ENCODE measurements around the gene IKZF1. TPM values are rescaled to one million over a fixed set of nuclear protein-coding genes. Genes with fewer than 3 reads are reported as not detected.

IKZF1 gene
- total and polyA plus RNA-seq, 9 of the 15 experiments (the other 6 are each of a cell fraction or from before 2014, with no cell fraction given) = 12.6 to 85.3 (median 44.7) TPM

- ChIA-PET CTCF (ENCODE audit: low intra/inter-chr PET ratio) (no interaction called here), POLR2A (no interaction called here)
- ATAC-seq = no peak
- Histone ChIP-seq H3K79me2 (ENCODE audit: control insufficient read depth, insufficient read depth, low read length) (no peaks in the 10 kb centered on the region), H2AFZ (ENCODE audit: low read depth, low read length) (no peak overlapping the region), H3K9ac (ENCODE audit: insufficient read depth in 1 of 2, low read depth in 2 of 2, low read length in 2 of 2) (no peak overlapping the region), H4K20me1 (replicated peaks; ENCODE audit: control insufficient read depth, insufficient read depth, low read length) (no peaks in the 10 kb centered on the region), H3K4me1 (replicated peaks in 1 of 2; ENCODE audit: control insufficient read depth in 2 of 2, insufficient read depth in 2 of 2, low read length in 2 of 2) (peaks cover 0 to 5% of the 10 kb centered on the region in 2 experiments; a peak in 3 of 5 replicates), H3K4me2 (ENCODE audit: insufficient read depth, low read length) (no peak overlapping the region), H3K4me3 (no peak overlapping the region), H3K36me3 (ENCODE audit: control insufficient read depth, insufficient read depth, low read length) (no peaks in the 10 kb centered on the region), H3K9me1 (ENCODE audit: control insufficient read depth, insufficient read depth, low read length) (no peaks in the 10 kb centered on the region), H3K27me3 (ENCODE audit: control insufficient read depth in 2 of 2, insufficient read depth in 2 of 2, low read length in 2 of 2) (0 out of 5 replicates have a peak, but pooled peaks cover 0 to 3% of the 10 kb centered on the region in 2 experiments), H3K27ac (ENCODE audit: extremely low read depth, low read depth, low read length) (no peak overlapping the region), H3K9me3 (replicated peaks; ENCODE audit: control insufficient read depth, insufficient read depth, low read depth, low read length) (no peaks in the 10 kb centered on the region)
- in situ Hi-C loops (cut with MboI) = no loop called here
- intact Hi-C loops (cut with micrococcal nuclease) = no loop called here
- DNase-seq (ENCODE audit: extremely low read depth in 1 of 4, low spot score in 3 of 4) = no peak
- 46% methylated on average over 2 of the region's 2 CpGs for WGBS (ENCODE audit: insufficient coverage, low coverage, missing lambda C conversion rate)
- BruUV-seq (replicated peaks) = no TSS peak
- no peak for FAIRE-seq
- TF ChIP-seq ZNF444 (CRISPR knock-in tag; IDR thresholded peaks at IDR 0.05) (no peak), ZNF184 (CRISPR knock-in tag; IDR thresholded peaks at IDR 0.05) (no peak)
Observed at GRCh38 chr7:50431316-50431715, 126.8 kb downstream of the IKZF1 start.

DNA sequence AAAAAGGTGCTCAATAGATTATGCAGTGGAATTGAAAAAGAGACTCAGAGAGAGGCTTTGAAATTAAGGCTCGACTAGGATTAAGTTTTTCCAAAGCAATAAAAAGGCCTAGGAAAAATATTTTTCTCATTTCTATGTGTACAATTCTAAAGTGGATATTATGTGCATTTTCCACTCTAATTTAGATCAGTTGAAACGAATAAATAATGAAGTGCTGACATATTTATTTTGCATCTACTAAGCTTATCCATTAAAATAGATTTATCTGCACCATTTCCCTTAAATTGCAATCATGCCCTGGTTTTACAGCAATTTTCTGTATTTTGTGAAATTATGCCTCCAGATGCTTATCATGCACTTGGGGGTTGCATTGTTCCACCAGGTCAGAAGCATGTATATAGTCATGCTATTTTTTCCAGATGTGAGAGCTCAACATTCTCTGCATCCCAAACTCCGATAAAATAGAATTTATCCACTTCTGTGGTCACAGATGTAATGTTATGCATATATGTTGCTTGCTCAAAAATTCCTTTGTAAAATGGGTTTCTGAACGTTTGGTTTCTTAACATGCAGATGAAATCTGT is 127.3 kb downstream of the IKZF1 start:
- ATAC-seq (no peak), DNase-seq (ENCODE audit: extremely low read depth in 1 of 4, low spot score in 3 of 4) (no peak), FAIRE-seq (no peak)
- Histone ChIP-seq H2AFZ (ENCODE audit: low read depth, low read length) (no peak overlapping the region), H3K4me1 (replicated peaks in 1 of 2; ENCODE audit: control insufficient read depth in 2 of 2, insufficient read depth in 2 of 2, low read length in 2 of 2) (peaks cover 0 to 5% of the 10 kb centered on the region in 2 experiments; a peak in 3 of 5 replicates), H3K79me2 (ENCODE audit: control insufficient read depth, insufficient read depth, low read length) (no peaks in the 10 kb centered on the region), H3K27ac (ENCODE audit: extremely low read depth, low read depth, low read length) (no peak overlapping the region), H3K9ac (ENCODE audit: insufficient read depth in 1 of 2, low read depth in 2 of 2, low read length in 2 of 2) (no peak overlapping the region), H3K9me3 (replicated peaks; ENCODE audit: control insufficient read depth, insufficient read depth, low read depth, low read length) (no peaks in the 10 kb centered on the region), H3K27me3 (ENCODE audit: control insufficient read depth in 2 of 2, insufficient read depth in 2 of 2, low read length in 2 of 2) (no peaks in the 10 kb centered on the region), H4K20me1 (replicated peaks; ENCODE audit: control insufficient read depth, insufficient read depth, low read length) (no peaks in the 10 kb centered on the region), H3K36me3 (ENCODE audit: control insufficient read depth, insufficient read depth, low read length) (no peaks in the 10 kb centered on the region), H3K4me3 (no peak overlapping the region), H3K9me1 (ENCODE audit: control insufficient read depth, insufficient read depth, low read length) (no peaks in the 10 kb centered on the region), H3K4me2 (ENCODE audit: insufficient read depth, low read length) (no peak overlapping the region)
- POLR2A ChIA-PET = no interaction called here
- no TSS peak for BruUV-seq (replicated peaks)
- in situ Hi-C loops (cut with MboI) (no loop called here), intact Hi-C loops (cut with micrococcal nuclease) (no loop called here)
- 24% methylated on average over 4 of the region's 4 CpGs for WGBS (ENCODE audit: insufficient coverage, low coverage, missing lambda C conversion rate)
- CTCF ChIA-PET (ENCODE audit: low intra/inter-chr PET ratio) = no interaction called here
- TF ChIP-seq U2AF2 (optimal IDR thresholded peaks at IDR 0.05; ENCODE audit: low read depth, low read length) (no peak), TBP (optimal IDR thresholded peaks at IDR 0.05; ENCODE audit: low read depth, low read length) (no peak), IRF9 (tag; IDR thresholded peaks at IDR 0.05) (no peak), BDP1 (IDR thresholded peaks at IDR 0.05; ENCODE audit: insufficient read depth, insufficient read length) (no peak), GATA2 (CRISPR knock-in tag; IDR thresholded peaks at IDR 0.05) (no peak), EGR1 (conservative IDR thresholded peaks at IDR 0.05) (no peak), HEY1 (CRISPR knock-in tag; IDR thresholded peaks at IDR 0.05; ENCODE audit: borderline replicate concordance) (no peak), ZNF507 (tag; conservative IDR thresholded peaks at IDR 0.05) (no peak)
- TF ChIP-seq, protein P1, sequence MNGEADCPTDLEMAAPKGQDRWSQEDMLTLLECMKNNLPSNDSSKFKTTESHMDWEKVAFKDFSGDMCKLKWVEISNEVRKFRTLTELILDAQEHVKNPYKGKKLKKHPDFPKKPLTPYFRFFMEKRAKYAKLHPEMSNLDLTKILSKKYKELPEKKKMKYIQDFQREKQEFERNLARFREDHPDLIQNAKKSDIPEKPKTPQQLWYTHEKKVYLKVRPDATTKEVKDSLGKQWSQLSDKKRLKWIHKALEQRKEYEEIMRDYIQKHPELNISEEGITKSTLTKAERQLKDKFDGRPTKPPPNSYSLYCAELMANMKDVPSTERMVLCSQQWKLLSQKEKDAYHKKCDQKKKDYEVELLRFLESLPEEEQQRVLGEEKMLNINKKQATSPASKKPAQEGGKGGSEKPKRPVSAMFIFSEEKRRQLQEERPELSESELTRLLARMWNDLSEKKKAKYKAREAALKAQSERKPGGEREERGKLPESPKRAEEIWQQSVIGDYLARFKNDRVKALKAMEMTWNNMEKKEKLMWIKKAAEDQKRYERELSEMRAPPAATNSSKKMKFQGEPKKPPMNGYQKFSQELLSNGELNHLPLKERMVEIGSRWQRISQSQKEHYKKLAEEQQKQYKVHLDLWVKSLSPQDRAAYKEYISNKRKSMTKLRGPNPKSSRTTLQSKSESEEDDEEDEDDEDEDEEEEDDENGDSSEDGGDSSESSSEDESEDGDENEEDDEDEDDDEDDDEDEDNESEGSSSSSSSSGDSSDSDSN (IDR thresholded peaks at IDR 0.05; ENCODE audit: borderline replicate concordance in 1 of 2, low read depth in 2 of 2, low read length in 2 of 2) = no peak
